Measurements from ENCODE around the gene NIPA2.

NIPA2 gene

DNA sequence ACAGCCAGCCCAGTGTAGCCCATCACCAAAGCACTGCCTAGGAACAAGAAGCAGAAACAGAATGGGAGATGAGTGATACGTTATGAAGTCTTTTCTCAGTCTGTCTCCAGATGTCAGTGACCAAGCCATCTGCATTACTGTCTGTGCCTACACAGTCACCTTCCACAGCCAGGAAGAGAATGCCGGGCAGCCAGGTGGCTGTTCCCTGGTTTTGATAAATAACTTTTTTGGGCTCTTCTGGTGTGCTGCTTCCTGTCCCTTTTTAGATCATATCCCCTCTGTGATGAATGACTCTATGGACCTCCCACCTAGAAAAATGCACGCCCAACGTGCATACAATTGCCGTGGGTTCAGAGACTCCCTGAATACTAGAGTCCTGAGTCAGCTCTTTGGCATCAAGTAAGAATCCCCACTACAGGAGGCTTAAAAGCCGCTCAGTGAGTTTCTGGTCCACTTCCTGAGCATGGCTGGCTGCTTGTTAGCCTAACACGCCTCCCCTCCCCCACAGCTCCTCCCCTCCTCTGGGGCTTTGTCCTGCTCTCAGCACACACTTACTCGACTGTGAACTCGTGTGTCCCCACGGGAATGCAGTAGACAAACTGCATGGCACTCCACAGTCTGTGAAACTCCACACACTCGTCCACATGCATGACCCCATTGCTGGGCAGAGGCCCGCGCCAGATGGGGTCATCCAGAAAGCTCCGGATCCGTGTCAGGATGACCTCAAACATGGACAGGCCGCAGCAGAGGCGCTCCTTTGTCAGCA is 34.7 kb downstream of the NIPA2 start:
- Mint-ChIP-seq H3K27me3 (ENCODE audit: low read depth, poor library complexity) (no peaks in the 10 kb centered on the region), H3K36me3 (ENCODE audit: low read depth) (peaks cover 88% of the 10 kb centered on the region), H3K4me1 (peaks cover 11% of the 10 kb centered on the region), H3K4me3 (no peak overlapping the region), H3K27ac (peak overlapping the region; percentile 89), H3K9me3 (peaks cover 21% of the 10 kb centered on the region)
- TF ChIP-seq, protein P1, sequence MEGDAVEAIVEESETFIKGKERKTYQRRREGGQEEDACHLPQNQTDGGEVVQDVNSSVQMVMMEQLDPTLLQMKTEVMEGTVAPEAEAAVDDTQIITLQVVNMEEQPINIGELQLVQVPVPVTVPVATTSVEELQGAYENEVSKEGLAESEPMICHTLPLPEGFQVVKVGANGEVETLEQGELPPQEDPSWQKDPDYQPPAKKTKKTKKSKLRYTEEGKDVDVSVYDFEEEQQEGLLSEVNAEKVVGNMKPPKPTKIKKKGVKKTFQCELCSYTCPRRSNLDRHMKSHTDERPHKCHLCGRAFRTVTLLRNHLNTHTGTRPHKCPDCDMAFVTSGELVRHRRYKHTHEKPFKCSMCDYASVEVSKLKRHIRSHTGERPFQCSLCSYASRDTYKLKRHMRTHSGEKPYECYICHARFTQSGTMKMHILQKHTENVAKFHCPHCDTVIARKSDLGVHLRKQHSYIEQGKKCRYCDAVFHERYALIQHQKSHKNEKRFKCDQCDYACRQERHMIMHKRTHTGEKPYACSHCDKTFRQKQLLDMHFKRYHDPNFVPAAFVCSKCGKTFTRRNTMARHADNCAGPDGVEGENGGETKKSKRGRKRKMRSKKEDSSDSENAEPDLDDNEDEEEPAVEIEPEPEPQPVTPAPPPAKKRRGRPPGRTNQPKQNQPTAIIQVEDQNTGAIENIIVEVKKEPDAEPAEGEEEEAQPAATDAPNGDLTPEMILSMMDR (IDR thresholded peaks at IDR 0.05) = no peak
- DNase-seq = peak; percentile 26

DNA sequence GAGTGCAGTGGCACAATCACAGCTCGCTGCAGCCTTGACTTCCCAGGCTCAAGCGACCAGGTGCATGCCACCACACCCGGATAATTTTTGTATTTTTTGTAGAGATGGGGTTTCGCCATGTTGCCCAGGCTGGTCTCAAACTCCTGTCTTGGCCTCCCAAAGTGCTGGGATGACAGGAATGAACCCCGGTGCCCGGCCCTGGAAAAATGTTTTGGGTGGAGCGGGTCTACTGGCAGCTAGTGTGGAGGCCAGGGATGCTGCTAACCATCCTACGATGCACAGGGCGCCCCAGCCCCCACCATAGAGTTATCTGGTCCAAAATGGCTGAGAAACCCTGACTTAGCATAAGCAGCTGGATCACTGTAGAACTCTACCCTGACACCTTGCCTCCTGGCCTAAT is 35.4 kb downstream of the NIPA2 start:
- Mint-ChIP-seq H3K27me3 (ENCODE audit: low read depth, poor library complexity) (no peaks in the 10 kb centered on the region), H3K27ac (peak overlapping the region; percentile 89), H3K36me3 (ENCODE audit: low read depth) (peaks cover 94% of the 10 kb centered on the region)

DNA sequence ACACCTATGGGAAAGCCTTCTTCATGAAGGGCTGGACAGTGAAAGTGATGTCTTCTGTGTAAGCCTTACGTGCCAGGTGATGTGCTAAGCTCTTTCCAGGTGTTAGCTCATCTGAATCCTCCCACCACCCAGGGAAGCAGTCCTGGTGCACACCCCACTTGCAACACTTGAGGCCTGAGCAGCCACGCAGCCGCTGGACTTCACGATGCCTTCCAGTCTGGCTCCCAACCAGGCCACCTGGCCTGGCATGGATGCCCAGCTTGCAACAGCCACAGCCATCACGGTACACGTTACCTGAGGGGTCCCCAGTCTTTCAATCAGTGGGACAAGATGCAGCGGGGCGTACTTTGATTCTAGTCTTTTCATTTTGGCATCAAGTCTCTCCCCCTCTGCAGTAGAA is 35.8 kb downstream of the NIPA2 start:
- Mint-ChIP-seq H3K27ac (no peak overlapping the region), H3K27me3 (ENCODE audit: low read depth, poor library complexity) (no peaks in the 10 kb centered on the region), H3K4me1 (peaks cover 11% of the 10 kb centered on the region), H3K36me3 (ENCODE audit: low read depth) (peaks cover 94% of the 10 kb centered on the region), H3K9me3 (peaks cover 21% of the 10 kb centered on the region), H3K4me3 (no peak overlapping the region)
- no peak for DNase-seq
- TF ChIP-seq, protein P1 (IDR thresholded peaks at IDR 0.05) = no peak

More for the DNA sequence above, 35.4 kb downstream of the NIPA2 start:
- Mint-ChIP-seq H3K9me3 (peaks cover 21% of the 10 kb centered on the region), H3K4me1 (peaks cover 11% of the 10 kb centered on the region), H3K4me3 (no peak overlapping the region)
- TF ChIP-seq, protein P1 (IDR thresholded peaks at IDR 0.05) = no peak
- DNase-seq = no peak

DNA sequence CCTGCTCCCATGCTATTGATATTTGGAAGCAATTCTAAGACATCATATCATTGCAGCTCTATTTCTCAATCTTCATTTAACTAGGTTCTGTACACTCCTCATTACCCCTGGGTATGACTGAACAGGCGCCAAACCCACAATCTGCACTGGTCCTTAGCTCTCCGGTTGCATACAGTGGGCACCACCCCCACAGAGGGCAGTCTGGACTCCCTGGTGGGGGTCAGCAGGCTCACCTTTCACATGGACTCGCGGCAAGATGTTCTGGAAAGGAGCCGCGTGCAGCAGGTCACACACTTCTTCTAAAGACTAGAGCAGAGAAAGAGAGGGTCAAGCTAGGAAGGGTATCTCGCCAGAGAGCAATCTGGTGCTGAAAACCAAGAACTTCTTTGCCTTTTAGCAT is 36.5 kb downstream of the NIPA2 start:
- peaks cover 92% of the 10 kb centered on the region for H3K36me3 Mint-ChIP-seq (ENCODE audit: low read depth)
- TF ChIP-seq, protein P1 (IDR thresholded peaks at IDR 0.05) = no peak
- H3K27ac Mint-ChIP-seq = peak overlapping the region; percentile 30
- DNase-seq = no peak
- peaks cover 21% of the 10 kb centered on the region for H3K9me3 Mint-ChIP-seq
- no peak overlapping the region for H3K4me3 Mint-ChIP-seq
- no peaks in the 10 kb centered on the region for H3K27me3 Mint-ChIP-seq (ENCODE audit: low read depth, poor library complexity)
- H3K4me1 Mint-ChIP-seq = peaks cover 11% of the 10 kb centered on the region

DNA sequence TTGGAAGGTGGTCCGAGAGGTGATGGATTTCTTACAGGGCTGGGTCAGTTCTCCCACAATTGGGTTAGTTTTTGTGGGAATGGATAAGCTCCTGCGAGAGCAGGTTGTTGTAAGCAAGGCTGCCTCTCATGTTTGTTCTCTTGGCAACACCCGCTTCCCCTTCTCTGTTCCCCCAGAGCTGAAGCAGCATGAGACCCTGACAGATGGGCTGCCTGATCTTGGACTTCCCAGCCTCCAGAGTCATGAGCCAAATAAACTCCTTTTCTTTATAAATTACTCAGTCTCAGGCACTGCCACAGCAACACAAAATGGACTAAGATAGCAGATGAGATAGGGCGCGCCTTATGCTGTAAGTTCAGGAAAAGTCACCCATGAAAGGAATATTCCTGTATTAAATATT is 38.7 kb downstream of the NIPA2 start:
- no peak for DNase-seq
- Mint-ChIP-seq H3K4me1 (peaks cover 11% of the 10 kb centered on the region), H3K36me3 (ENCODE audit: low read depth) (peaks cover 92% of the 10 kb centered on the region), H3K27me3 (ENCODE audit: low read depth, poor library complexity) (no peaks in the 10 kb centered on the region), H3K27ac (no peak overlapping the region), H3K4me3 (no peak overlapping the region), H3K9me3 (peaks cover 15% of the 10 kb centered on the region)
- TF ChIP-seq, protein P1 (IDR thresholded peaks at IDR 0.05) = no peak

DNA sequence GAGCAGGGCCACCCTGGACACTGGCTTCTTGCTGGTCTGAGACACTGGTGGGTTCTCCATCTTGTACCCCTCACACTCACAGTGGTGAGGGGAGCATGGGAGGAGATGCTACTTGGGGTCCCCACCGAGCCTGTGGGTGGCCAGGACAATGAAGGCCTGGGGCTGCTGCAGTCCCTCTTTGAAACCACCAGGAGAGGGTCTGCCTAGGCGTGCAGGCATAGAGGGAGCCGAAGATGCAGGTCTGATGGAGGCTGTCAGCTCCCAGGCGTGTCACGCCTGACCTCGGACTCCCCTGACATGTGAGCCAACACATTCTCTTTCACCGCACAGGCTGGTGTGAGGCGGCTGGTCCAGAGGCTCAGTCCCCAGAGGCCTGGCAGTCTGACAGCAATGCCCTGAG is 39.1 kb downstream of the NIPA2 start:
- TF ChIP-seq, protein P1 (IDR thresholded peaks at IDR 0.05) = no peak
- Mint-ChIP-seq H3K27me3 (ENCODE audit: low read depth, poor library complexity) (no peaks in the 10 kb centered on the region), H3K9me3 (peaks cover 12% of the 10 kb centered on the region), H3K36me3 (ENCODE audit: low read depth) (peaks cover 89% of the 10 kb centered on the region), H3K4me3 (no peak overlapping the region), H3K4me1 (peaks cover 11% of the 10 kb centered on the region), H3K27ac (no peak overlapping the region)
- no peak for DNase-seq

Data from nephron progenitor cell (in vitro differentiated cells).